ENCODE data around the gene TBC1D22A.
"Not testable (repeated sequence)": the region's sequence is repeated elsewhere in the genome, so short reads cannot be mapped to it uniquely, and the experiment has no call there.

TBC1D22A gene

DNA sequence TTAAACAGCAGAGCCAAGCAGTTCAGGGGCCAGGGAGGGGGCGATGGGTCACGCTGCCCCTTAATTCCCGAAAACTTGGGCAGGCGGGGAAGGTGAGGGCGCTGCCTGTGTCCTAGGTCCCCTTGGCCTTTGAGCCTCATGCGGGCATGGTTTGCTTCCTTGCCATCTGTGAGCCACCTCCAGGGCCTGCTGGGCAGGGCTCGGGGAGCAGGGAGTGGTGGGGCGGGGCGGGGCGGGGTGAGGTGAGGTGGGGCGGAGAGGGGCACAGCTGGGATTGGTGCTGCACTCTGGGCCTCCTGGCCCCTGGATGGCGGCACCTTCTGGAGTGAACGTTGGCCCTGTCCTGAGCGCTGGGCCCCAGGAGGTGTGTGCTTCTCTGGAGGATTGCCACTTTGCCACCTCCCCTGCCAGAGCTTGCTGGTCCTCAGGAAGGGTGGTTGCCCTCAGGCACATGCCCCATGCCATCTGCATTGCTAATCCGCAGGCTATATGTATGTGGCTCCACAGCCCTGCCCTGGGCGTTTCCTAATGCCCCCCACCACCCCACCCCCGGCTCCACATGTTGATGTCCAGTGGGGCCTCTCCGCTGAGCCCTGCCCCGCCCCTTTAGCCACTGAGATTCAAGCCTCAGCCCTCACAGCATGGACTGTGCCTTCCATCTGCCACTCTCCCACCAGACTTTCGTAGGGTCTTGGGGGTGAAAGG is 352.5 kb downstream of the TBC1D22A start:
- DNase-seq = no peak

DNA sequence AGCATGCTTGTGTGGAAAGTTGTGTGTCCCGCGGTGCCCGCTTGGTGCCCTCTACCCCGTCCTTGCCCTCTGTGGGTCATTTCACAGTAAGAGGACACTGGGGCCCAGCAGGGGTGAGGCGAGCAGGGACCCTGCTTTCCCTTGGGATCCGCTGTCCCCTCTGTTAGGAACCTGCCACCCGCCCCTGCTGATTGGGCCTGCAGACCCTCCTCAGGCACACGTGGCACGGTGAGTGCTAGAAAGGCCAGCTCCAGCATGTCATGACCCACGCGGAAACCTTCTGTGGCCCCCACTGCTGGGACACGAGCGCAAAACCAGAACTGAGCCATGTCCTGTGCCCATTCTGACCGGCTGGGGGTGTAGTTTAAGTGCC is 353.1 kb downstream of the TBC1D22A start:
- DNase-seq = no peak

DNA sequence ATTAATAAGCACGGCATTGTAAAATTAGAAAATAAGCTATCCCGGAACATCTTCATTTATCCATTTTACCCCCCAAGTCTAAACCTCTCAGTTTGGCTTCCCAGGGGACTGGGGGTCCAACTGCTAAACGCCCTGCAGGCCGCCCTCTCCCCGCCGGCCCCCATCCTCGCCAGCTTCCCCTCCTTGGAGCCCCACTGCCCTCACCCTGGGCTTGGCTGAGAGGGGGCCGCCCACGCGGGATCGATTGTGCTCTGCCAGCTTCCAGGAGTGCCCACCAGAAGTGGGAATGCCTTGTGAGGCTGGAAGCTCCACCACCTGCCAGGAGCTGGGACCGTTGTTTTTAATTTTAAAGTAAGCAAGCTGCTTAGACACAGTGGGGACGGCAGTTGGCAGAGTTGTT is 353.5 kb downstream of the TBC1D22A start:
- no peak for DNase-seq

DNA sequence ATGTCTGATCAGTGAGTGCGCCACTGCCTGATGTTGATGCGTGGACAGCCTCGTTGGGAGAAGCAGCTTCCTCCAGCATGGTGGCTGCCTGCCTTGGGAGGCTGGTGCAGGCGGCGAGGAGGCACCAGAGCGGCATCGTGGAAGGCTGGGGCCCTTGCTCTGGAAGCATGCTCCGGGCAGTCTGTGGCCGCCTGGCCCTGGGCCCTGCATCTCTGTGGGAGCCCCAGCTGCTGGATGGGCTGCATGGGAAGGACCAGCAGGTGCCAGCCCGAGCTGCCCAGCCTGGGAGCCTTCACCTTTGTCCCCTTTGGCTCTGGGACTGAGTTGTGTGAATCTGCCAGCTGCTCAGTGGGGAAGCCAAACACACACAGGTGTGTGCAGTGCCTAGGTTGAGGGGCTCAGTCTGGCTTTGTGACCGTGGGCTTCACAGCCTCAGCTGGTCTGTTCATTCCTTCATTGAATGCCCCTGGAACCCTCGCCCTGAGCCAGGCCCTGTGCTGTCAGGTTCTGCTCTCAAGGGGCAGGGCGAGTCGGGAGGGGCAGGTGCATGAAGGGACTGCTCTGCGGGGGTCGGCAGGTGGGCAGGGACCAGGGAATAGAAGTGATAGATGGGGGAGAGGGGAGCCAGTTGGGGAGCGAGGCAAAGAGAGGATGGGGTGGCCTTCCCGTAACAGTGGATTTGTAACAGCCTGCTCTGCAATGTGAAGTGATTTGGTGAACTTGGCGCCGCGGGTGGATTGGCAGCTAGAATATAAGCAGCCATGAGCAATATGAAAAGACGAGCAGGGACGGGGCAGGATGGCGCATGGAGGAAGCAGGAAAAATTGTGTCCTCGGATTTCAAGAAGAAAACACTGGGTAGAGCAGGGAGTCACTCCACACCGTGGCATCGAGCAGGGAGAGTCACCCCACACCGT is 354.2 kb downstream of the TBC1D22A start:
- no peak for DNase-seq

DNA sequence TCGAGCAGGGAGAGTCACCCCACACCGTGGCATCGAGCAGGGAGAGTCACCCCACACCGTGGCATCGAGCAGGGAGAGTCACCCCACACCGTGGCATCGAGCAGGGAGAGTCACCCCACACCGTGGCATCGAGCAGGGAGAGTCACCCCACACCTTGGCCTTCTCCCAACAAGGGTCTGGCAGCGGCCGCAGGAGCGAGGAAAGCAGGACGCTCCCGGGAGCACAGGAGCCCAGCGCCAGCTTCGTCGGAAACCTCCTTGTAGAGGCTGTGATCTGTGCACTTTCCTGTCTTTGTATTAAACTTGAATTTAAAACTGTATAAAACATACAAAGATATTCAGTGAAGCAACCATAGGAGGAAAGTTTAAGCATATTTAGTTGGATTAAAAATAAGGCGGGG is 355.0 kb downstream of the TBC1D22A start:
- DNase-seq = not testable (repeated sequence)

DNA sequence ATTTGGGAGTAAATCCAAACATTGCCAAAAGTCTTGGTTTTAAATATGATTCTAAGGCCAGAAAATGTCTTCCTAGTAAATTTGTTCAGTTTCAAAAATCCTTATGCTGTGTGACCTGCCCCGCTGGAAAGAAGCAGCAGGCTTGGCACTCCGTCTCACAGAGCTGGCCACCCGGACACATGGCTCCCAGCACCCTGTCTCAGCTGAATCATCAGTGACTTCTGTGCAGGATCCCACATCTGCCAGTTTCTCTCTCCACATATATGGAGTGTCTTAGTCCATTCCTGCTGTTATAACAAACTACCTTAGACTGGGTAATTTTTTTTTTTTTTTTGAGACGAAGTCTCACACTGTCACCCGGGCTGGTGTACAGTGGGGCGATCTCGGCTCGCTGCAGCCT is 356.7 kb downstream of the TBC1D22A start:
- DNase-seq = no peak

DNA sequence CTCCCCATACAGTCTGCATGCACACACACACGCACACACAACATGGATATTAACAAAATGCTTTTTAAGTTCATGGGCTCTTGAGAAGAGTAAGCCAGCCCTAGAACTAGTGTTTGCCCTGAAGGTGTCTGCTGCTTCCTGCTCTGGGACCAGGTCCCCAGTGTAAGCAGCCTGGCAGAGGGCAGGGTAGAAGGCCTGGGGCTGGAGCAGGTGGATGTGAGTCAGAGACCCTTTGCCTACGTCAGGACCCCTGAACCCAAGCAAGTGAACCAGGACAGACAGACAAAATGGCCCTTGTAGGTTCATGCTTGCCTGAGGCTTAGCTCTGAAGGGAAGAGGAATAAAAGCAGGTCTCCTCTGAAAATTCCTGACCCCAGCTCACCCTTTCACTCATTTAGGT is 357.9 kb downstream of the TBC1D22A start:
- no peak for DNase-seq

- no peak for DNase-seq
Observed at GRCh38 chr22:47121791-47122190, 359.3 kb downstream of the TBC1D22A start.

- no peak for DNase-seq
Observed at GRCh38 chr22:47122441-47123000, 360.1 kb downstream of the TBC1D22A start.

GRCh38 chr22:47123006-47123826 is 360.8 kb downstream of the TBC1D22A start:
- DNase-seq = no peak

DNA sequence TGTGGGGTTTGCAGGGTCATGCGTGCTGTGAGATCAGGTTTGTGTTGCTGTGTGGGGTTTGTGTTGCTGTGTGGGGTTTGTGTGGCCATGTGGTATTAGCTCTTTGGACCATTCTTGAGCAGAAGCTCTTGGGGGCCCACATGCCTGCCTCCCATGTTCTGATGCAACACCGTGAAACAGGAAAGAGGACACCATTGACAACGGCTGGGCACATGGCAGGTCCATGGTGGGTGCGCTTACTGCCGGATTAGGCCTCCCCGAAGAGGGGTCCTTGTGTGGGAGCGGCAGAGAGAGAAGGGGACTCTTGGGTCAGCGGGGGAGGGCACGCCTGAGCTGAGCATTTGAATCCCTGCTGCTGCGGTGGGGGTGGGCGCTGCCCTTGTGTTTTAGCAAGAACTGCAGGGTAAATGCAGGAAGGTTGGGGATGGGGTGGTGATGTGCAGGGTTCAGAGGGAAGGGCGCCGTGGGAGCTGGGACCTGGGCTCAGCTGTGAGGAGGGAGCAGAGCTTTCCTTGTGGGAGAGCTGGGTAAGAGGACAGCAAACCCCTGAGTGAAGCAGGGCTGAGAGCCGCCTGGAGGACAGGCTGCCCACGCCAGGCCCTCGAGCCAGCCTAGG is 361.5 kb downstream of the TBC1D22A start:
- DNase-seq = no peak

- DNase-seq = no peak
Observed at GRCh38 chr22:47124451-47124881, 362.0 kb downstream of the TBC1D22A start.

DNA sequence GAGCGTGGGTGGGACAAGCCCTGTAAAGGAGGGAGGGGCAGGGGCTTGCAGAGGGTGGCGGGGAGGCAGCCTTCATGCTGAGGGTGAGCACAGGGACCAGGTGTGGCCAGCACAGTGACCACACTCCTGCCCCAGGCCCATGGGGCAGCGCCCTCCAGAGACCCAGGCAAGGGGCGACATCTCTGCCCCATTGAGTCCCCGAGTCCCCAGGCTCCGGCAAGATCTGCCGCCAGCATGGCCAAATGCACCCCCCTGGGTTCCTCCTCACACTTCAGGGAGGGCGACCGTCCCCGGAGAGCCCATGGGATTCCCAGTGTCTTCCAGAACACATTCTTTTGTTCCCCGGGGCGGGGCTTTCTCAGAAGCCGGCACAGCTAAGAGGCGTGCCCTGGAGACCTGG is 362.5 kb downstream of the TBC1D22A start:
- no peak for DNase-seq

DNA sequence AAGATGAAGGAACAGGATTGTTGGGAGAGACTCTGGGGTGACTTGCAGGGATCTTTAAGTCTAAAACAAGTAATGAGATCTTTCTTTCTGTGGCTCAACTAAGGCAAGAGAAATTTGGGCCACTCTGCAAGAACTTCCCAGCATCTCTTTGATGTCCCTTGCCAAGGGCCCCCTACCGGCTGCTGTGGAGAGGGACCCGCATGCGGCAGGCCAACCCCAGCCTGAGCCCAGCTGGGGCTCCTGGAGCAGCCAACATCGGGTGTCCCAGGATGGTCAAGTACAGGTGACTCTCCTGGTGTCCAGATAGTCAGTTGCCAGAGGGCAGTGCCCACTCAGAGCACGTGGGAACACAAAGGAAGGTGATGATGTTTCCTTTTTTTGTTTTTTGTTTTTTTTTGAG is 363.2 kb downstream of the TBC1D22A start:
- no peak for DNase-seq

DNA sequence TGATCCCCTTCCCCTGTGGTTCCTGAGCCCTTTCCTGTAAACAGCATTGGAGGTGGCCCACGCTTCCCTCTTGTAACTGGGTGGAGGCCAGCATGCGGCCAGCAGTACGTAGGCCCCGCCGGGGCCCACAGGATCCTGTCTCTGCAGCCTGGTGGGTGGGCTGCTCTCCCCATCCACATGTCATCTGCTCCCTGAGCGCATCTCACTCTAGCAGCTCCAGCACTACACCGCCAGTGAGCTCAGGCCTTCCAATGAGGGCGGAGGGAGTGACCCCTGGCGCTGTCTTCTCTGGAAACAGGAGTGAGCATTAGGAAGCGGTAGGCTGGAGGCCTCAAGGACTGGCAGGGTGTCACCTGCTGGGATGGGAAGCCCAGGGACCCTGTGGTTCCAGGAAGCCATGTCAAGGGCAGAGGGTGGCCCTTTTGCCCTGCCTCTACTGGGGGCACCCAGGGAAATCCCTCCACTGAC is 363.9 kb downstream of the TBC1D22A start:
- no peak for DNase-seq

GRCh38 chr22:47127441-47127871 is 365.0 kb downstream of the TBC1D22A start:
- no peak for DNase-seq

DNA sequence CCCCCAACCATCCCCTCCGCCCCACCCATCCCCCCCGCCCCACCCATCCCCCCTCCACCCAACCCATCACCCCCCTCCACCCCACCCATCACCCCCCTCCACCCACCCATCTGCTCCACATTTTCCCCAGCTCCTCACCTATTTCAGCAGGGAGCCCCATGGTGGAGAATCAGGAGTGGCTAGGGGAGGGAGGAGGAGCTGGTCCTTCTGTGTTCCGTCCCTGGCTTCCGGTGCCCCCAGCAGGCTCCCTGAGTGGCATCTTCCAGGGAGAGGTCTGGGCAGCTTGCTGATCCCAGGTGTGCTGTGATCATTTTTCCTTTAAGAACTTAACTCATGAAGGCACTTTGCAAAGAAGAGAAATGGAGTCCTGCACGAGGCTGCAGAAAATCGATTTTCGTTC is 365.8 kb downstream of the TBC1D22A start:
- no peak for DNase-seq

DNA sequence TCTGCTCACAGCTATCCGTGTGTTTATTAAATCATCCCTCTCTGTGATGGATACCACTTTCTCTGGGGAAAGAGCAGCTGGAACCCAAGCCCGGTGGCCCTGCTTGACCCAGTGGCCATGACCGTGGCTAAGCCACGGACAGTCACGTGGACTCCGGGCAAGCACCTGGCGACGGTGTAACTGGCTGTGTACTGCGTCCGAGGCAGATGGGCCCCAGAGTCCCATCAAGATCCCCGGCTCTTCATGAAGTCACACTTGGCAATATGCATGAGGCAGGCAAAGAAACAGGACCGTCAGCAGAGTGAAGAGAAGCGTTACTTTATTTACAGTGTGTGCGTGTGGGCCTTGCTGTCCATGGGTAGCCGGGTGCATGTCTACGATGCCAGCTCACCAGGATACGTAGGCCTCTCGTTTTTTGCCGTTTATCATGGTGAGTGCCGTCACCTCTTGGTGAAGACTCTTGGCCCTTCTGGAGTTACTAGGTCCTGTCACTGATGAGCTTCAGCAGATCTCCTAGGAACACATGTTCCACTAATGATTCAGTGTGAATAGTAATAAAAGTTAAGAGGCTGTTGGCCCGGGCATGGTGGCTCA is 366.3 kb downstream of the TBC1D22A start:
- no peak for DNase-seq

DNA sequence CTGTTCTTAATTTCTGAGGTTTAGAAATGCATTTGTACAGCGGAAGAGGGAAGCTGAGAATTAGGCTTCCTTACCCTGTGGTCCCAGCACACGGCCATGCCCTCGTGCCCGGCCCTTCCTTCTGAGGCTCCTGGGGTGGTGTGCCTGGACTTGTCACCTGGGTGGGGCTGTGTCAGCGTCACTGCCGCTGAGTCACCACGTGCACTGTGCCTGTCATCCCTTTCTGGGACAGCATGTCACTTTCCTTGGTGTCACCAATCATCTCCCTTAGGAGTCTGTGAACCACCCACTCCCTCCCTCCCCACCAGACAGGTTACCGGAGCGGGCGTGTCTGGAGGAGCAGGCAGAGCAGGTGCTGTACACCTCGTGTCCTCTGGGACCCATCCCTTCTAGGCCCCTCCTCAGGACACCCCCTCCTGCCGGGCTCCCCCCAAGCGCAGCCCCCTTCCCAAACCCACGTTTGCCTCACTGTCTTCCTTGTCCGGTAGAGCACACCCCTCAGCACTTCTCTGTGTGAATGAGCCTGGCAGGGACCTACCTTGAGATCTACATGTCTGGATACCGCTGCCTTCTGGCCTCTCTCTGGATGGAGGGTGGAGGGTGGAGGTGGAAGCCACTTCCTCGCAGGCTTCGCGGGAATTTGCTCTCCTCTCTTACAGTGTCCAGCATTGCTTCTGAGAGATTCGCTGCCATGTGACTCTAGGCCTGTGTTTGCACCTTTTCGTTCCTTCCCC is 367.6 kb downstream of the TBC1D22A start:
- DNase-seq = no peak

GRCh38 chr22:47130883-47131631 is 368.6 kb downstream of the TBC1D22A start:
- DNase-seq = no peak
